ENCODE data around the gene RRAS2. TPM values are rescaled to one million over a fixed set of nuclear protein-coding genes. Genes with fewer than 3 reads are reported as not detected.

RRAS2 gene
- total RNA-seq, 1 experiment from 2014 or later, result 182 TPM

Other genes starting within 250 kb of the RRAS2 start
- 232 and 235 TPM in 2 replicates for gene COPB1, start 140.6 kb upstream of the RRAS2 start, total RNA-seq (2014; rRNA removed)
- gene PSMA1, start 161.2 kb upstream of the RRAS2 start, total RNA-seq (2014; rRNA removed), result 195 and 225 TPM in 2 replicates